Measurements from ENCODE around the gene RECQL5. TPM values are rescaled to one million over a fixed set of nuclear protein-coding genes. Genes with fewer than 3 reads are reported as not detected.

The RECQL5 gene
- total and polyA plus RNA-seq, 7 experiments from 2014 or later: 12.4 to 76.5 (median 43.5) TPM

- Histone ChIP-seq H3K4me3 (ENCODE audit: low read length) (no peak overlapping the region), H3K4me1 (ENCODE audit: control insufficient read depth in 2 of 2, insufficient read depth in 2 of 2, low read length in 2 of 2) (peaks cover 0 to 6% of the 10 kb centered on the region in 2 donors), H3K9me3 (ENCODE audit: control insufficient read depth in 2 of 3, low read length in 3 of 3) (no peaks in the 10 kb centered on the region), H3K27ac (ENCODE audit: low read depth, low read length) (no peak overlapping the region), H3K27me3 (ENCODE audit: control insufficient read depth in 2 of 2, insufficient read depth in 2 of 2, low read length in 2 of 2) (no peaks in the 10 kb centered on the region), H3K36me3 (ENCODE audit: control insufficient read depth in 2 of 3, insufficient read depth in 3 of 3, low read length in 3 of 3) (peaks cover 10 to 92% (median 14%) of the 10 kb centered on the region in 3 experiments)
- H3K4me3 Mint-ChIP-seq: no peak overlapping the region
- peaks cover 0 to 33% (median 9%) of the 10 kb centered on the region in 5 donors for H3K36me3 Mint-ChIP-seq
- no peaks in the 10 kb centered on the region for H3K27me3 Mint-ChIP-seq
- peak overlapping the region in 1 of 9 donors; percentile 19 for H3K27ac Mint-ChIP-seq
- CTCF ChIA-PET: interaction anchor here (0.6 kb wide), 1 partner anchor 1018 kb away, joined by 3 read pairs; no protein-coding TSS in a partner anchor
- peaks cover 13 to 25% (median 21%) of the 10 kb centered on the region in 7 donors for H3K4me1 Mint-ChIP-seq
- POLR2A ChIA-PET: no interaction called here
- intact Hi-C loops (cut with micrococcal nuclease): no loop called here
- DNase-seq (no peak), ATAC-seq (no peak)
- no peaks in the 10 kb centered on the region for H3K9me3 Mint-ChIP-seq
Observed at GRCh38 chr17:75695141-75695829, 28.3 kb upstream of the RECQL5 start.

GRCh38 chr17:75694536-75694935 is 27.6 kb upstream of the RECQL5 start:
- DNase-seq (no peak), ATAC-seq (no peak)
- CTCF ChIA-PET: interaction anchor here (0.5 to 1.1 kb wide), 2 partner anchors 16 to 53 kb away, joined by 3 read pairs; no protein-coding TSS in a partner anchor
- Histone ChIP-seq H3K27me3 (ENCODE audit: control insufficient read depth in 2 of 2, insufficient read depth in 2 of 2, low read length in 2 of 2) (no peaks in the 10 kb centered on the region), H3K27ac (ENCODE audit: low read depth, low read length) (no peak overlapping the region), H3K4me1 (ENCODE audit: control insufficient read depth in 2 of 2, insufficient read depth in 2 of 2, low read length in 2 of 2) (peaks cover 0 to 13% of the 10 kb centered on the region in 2 donors), H3K9me3 (ENCODE audit: control insufficient read depth in 2 of 3, low read length in 3 of 3) (no peaks in the 10 kb centered on the region), H3K4me3 (ENCODE audit: low read length) (no peak overlapping the region), H3K36me3 (ENCODE audit: control insufficient read depth in 2 of 3, insufficient read depth in 3 of 3, low read length in 3 of 3) (peaks cover 6 to 85% (median 8%) of the 10 kb centered on the region in 3 experiments)
- H3K27ac Mint-ChIP-seq: no peak overlapping the region
- intact Hi-C loops (cut with micrococcal nuclease): no loop called here
- POLR2A ChIA-PET: no interaction called here
- no peaks in the 10 kb centered on the region for H3K27me3 Mint-ChIP-seq
- peaks cover 0 to 27% (median 9%) of the 10 kb centered on the region in 5 donors for H3K36me3 Mint-ChIP-seq
- H3K9me3 Mint-ChIP-seq: no peaks in the 10 kb centered on the region
- no peak overlapping the region for H3K4me3 Mint-ChIP-seq
- H3K4me1 Mint-ChIP-seq: peaks cover 16 to 31% (median 27%) of the 10 kb centered on the region in 7 donors

GRCh38 chr17:75693500-75694481 is 26.8 kb upstream of the RECQL5 start:
- no peak overlapping the region for H3K27ac Mint-ChIP-seq
- H3K9me3 Mint-ChIP-seq: no peaks in the 10 kb centered on the region
- CTCF ChIA-PET: interaction anchor here (0.5 to 1.1 kb wide), 4 partner anchors 15 to 312 kb away, joined by 3 to 4 read pairs (median 3); partner anchors contain the start of gene SMIM5
- Histone ChIP-seq H3K4me3 (ENCODE audit: low read length) (no peak overlapping the region), H3K27me3 (ENCODE audit: control insufficient read depth in 2 of 2, insufficient read depth in 2 of 2, low read length in 2 of 2) (no peaks in the 10 kb centered on the region), H3K36me3 (ENCODE audit: control insufficient read depth in 2 of 3, insufficient read depth in 3 of 3, low read length in 3 of 3) (peaks cover 5 to 77% (median 8%) of the 10 kb centered on the region in 3 experiments), H3K27ac (ENCODE audit: low read depth, low read length) (no peak overlapping the region), H3K4me1 (ENCODE audit: control insufficient read depth in 2 of 2, insufficient read depth in 2 of 2, low read length in 2 of 2) (peaks cover 0 to 20% of the 10 kb centered on the region in 2 donors), H3K9me3 (ENCODE audit: control insufficient read depth in 2 of 3, low read length in 3 of 3) (no peaks in the 10 kb centered on the region)
- peaks cover 24 to 36% (median 35%) of the 10 kb centered on the region in 7 donors for H3K4me1 Mint-ChIP-seq
- DNase-seq (no peak), ATAC-seq (no peak)
- intact Hi-C loops (cut with micrococcal nuclease): no loop called here
- POLR2A ChIA-PET: no interaction called here
- no peak overlapping the region for H3K4me3 Mint-ChIP-seq
- H3K27me3 Mint-ChIP-seq: no peaks in the 10 kb centered on the region
- peaks cover 0 to 24% (median 9%) of the 10 kb centered on the region in 5 donors for H3K36me3 Mint-ChIP-seq

GRCh38 chr17:75692976-75693375 is 26.0 kb upstream of the RECQL5 start:
- H3K36me3 ChIP-seq (ENCODE audit: control insufficient read depth in 2 of 3, insufficient read depth in 3 of 3, low read length in 3 of 3): peaks cover 5 to 72% (median 8%) of the 10 kb centered on the region in 3 experiments
- ATAC-seq: no peak
- ChIA-PET POLR2A (interaction anchor here (1.2 kb wide), 1 partner anchor 26 kb away, joined by 3 read pairs; the partner anchor contains the start of genes RECQL5 and SAP30BP), CTCF (interaction anchor here (0.6 to 1.0 kb wide), 3 partner anchors 37 to 313 kb away, joined by 3 to 4 read pairs (median 3); partner anchors contain the start of gene SMIM5)
- Mint-ChIP-seq H3K4me1 (peaks cover 26 to 44% (median 43%) of the 10 kb centered on the region in 7 donors), H3K9me3 (no peaks in the 10 kb centered on the region), H3K27ac (no peak overlapping the region), H3K4me3 (no peak overlapping the region), H3K36me3 (peaks cover 0 to 24% (median 9%) of the 10 kb centered on the region in 5 donors), H3K27me3 (no peaks in the 10 kb centered on the region)
- peaks cover 0 to 28% of the 10 kb centered on the region in 2 donors for H3K4me1 ChIP-seq (ENCODE audit: control insufficient read depth in 2 of 2, insufficient read depth in 2 of 2, low read length in 2 of 2)
- no peak for DNase-seq
- H3K9me3 ChIP-seq (ENCODE audit: control insufficient read depth in 2 of 3, low read length in 3 of 3): no peaks in the 10 kb centered on the region
- intact Hi-C loops (cut with micrococcal nuclease): no loop called here
- no peaks in the 10 kb centered on the region for H3K27me3 ChIP-seq (ENCODE audit: control insufficient read depth in 2 of 2, insufficient read depth in 2 of 2, low read length in 2 of 2)
- no peak overlapping the region for H3K4me3 ChIP-seq (ENCODE audit: low read length)
- H3K27ac ChIP-seq (ENCODE audit: low read depth, low read length): no peak overlapping the region

- Mint-ChIP-seq H3K27ac (peak overlapping the region; percentile 41 to 86 (median 72)), H3K36me3 (peaks cover 0 to 24% (median 9%) of the 10 kb centered on the region in 5 donors), H3K4me3 (peak overlapping the region in 3 of 10 donors; percentile 16 to 39 (median 29)), H3K4me1 (peaks cover 32 to 52% (median 49%) of the 10 kb centered on the region in 7 donors), H3K27me3 (no peaks in the 10 kb centered on the region), H3K9me3 (no peaks in the 10 kb centered on the region)
- ChIA-PET POLR2A (interaction anchor here (0.7 to 1.2 kb wide), 4 partner anchors 8 to 76 kb away, joined by 3 to 4 read pairs (median 3); partner anchors contain the start of genes RECQL5 and SAP30BP), CTCF (interaction anchor here (0.6 to 1.0 kb wide), 2 partner anchors 38 to 59 kb away, joined by 3 read pairs; partner anchors contain the start of gene SMIM5)
- Histone ChIP-seq H3K27ac (ENCODE audit: low read depth, low read length) (no peak overlapping the region), H3K27me3 (ENCODE audit: control insufficient read depth in 2 of 2, insufficient read depth in 2 of 2, low read length in 2 of 2) (no peaks in the 10 kb centered on the region), H3K36me3 (ENCODE audit: control insufficient read depth in 2 of 3, insufficient read depth in 3 of 3, low read length in 3 of 3) (peaks cover 0 to 63% (median 5%) of the 10 kb centered on the region in 3 experiments), H3K4me3 (ENCODE audit: low read length) (no peak overlapping the region), H3K9me3 (ENCODE audit: control insufficient read depth in 2 of 3, low read length in 3 of 3) (no peaks in the 10 kb centered on the region), H3K4me1 (ENCODE audit: control insufficient read depth in 2 of 2, insufficient read depth in 2 of 2, low read length in 2 of 2) (peaks cover 0 to 31% of the 10 kb centered on the region in 2 donors)
- DNase-seq: no peak
- intact Hi-C loops (cut with micrococcal nuclease): no loop called here
- no peak for ATAC-seq
Observed at GRCh38 chr17:75691801-75692626, 25.1 kb upstream of the RECQL5 start.

All from naive thymus-derived CD4-positive, alpha-beta T cell (primary cell).